Thymus (tissue), 11 donors: Measurements from ENCODE around the gene POMC. TPM values are rescaled to one million over a fixed set of nuclear protein-coding genes. Genes with fewer than 3 reads are reported as not detected.

ENCODE experiments used
- DNase-seq, 9 donors: peaks; one replicate each; pipeline ENCODE4 v3.0.0-alpha.2; 2013; ENCODE audit warnings: low spot score in 9 of 9, low read depth in 6 of 9, missing footprints in 1 of 9
- H3K27ac ChIP-seq, 2 donors: one replicate each; pipeline ENCODE4 v1.5.1; 2013; ENCODE audit warnings: control low read depth in 1 of 2, low read depth in 1 of 2, low read length in 1 of 2, mild to moderate bottlenecking in 1 of 2, moderate library complexity in 1 of 2
- H3K27me3 ChIP-seq, 2 donors: one replicate each; pipeline ENCODE4 v1.5.1; 2013; ENCODE audit warnings: low read length in 1 of 2; ENCODE audit not compliant: control insufficient read depth in 2 of 2, insufficient read depth in 1 of 2
- H3K36me3 ChIP-seq, 2 donors: one replicate each; pipeline ENCODE4 v1.5.1; 2013; ENCODE audit warnings: low read length in 1 of 2, mild to moderate bottlenecking in 1 of 2, moderate library complexity in 1 of 2; ENCODE audit not compliant: control insufficient read depth in 2 of 2, insufficient read depth in 2 of 2
- H3K4me1 ChIP-seq, 2 donors: one replicate each; pipeline ENCODE4 v1.5.1; 2013; ENCODE audit warnings: low read length in 2 of 2; ENCODE audit not compliant: control insufficient read depth in 2 of 2, insufficient read depth in 2 of 2
- H3K4me3 ChIP-seq, 2 donors: one replicate each; pipeline ENCODE4 v1.5.1; 2013; ENCODE audit warnings: low read length in 2 of 2, control low read depth in 1 of 2, mild to moderate bottlenecking in 1 of 2
- H3K9me3 ChIP-seq, 2 donors: one replicate each; pipeline ENCODE4 v1.5.1; 2013; ENCODE audit warnings: low read length in 1 of 2, mild to moderate bottlenecking in 1 of 2; ENCODE audit not compliant: control insufficient read depth in 2 of 2, insufficient read depth in 1 of 2
- WGBS: extraction: QIAGEN DNeasy Blood & Tissue Kit; methylation state at CpG from one replicate; pipeline ENCODE4 v1.1.7; 2013; 5-methylcytosine and 5-hydroxymethylcytosine counted together
- polyA plus RNA-seq: library from polyadenylated mRNA; stranded (reverse); fragments of 200-250 nt; gene quantifications from one replicate; pipeline ENCODE4 v1.2.3, GENCODE V29; 2013
- total RNA-seq: library from RNA; stranded (reverse); fragments of 120-200 nt; gene quantifications from one replicate; pipeline ENCODE4 v1.2.4, GENCODE V29; 2013
- donor health status: healthy.

The POMC gene
- total and polyA plus RNA-seq, 2 donors, result 11.7 to 20.3 TPM

- 89% methylated on average over 11 of the region's 11 CpGs for WGBS
- H3K27me3 ChIP-seq, result no peaks in the 10 kb centered on the region
- no peak overlapping the region for H3K4me3 ChIP-seq
- no peaks in the 10 kb centered on the region for H3K9me3 ChIP-seq
- DNase-seq, result no peak
- no peak overlapping the region for H3K27ac ChIP-seq
- H3K4me1 ChIP-seq, result peaks cover 0 to 3% of the 10 kb centered on the region in 2 donors
- no peaks in the 10 kb centered on the region for H3K36me3 ChIP-seq
Measured at GRCh38 chr2:25187729-25188350, 19.5 kb upstream of the POMC start.

- no peak overlapping the region for H3K27ac ChIP-seq
- WGBS, result 88% methylated on average over 5 of the region's 5 CpGs
- no peaks in the 10 kb centered on the region for H3K27me3 ChIP-seq
- no peaks in the 10 kb centered on the region for H3K9me3 ChIP-seq
- no peaks in the 10 kb centered on the region for H3K36me3 ChIP-seq
- DNase-seq, result no peak
- H3K4me1 ChIP-seq, result peaks cover 0 to 3% of the 10 kb centered on the region in 2 donors
- no peak overlapping the region for H3K4me3 ChIP-seq
Measured at GRCh38 chr2:25184254-25184653, 15.9 kb upstream of the POMC start.

- Histone ChIP-seq H3K4me3 (no peak overlapping the region), H3K9me3 (no peaks in the 10 kb centered on the region), H3K36me3 (no peaks in the 10 kb centered on the region), H3K27me3 (peaks cover 0 to 16% of the 10 kb centered on the region in 2 donors), H3K27ac (no peak overlapping the region), H3K4me1 (peaks cover 0 to under 1% of the 10 kb centered on the region in 2 donors)
- DNase-seq, result no peak
- WGBS, result 97% methylated on average over 10 of the region's 10 CpGs
Measured at GRCh38 chr2:25178976-25179375, 10.6 kb upstream of the POMC start.

- peaks cover 0 to 16% of the 10 kb centered on the region in 2 donors for H3K27me3 ChIP-seq
- 96% methylated on average over 8 of the region's 8 CpGs for WGBS
- no peak overlapping the region for H3K27ac ChIP-seq
- H3K9me3 ChIP-seq, result no peaks in the 10 kb centered on the region
- H3K36me3 ChIP-seq, result no peaks in the 10 kb centered on the region
- no peaks in the 10 kb centered on the region for H3K4me1 ChIP-seq
- no peak overlapping the region for H3K4me3 ChIP-seq
- DNase-seq, result no peak
Measured at GRCh38 chr2:25177211-25177611, 8.8 kb upstream of the POMC start.

GRCh38 chr2:25176541-25177181 lies 8.3 kb upstream of the POMC start:
- no peaks in the 10 kb centered on the region for H3K4me1 ChIP-seq
- no peak for DNase-seq
- no peak overlapping the region for H3K27ac ChIP-seq
- no peaks in the 10 kb centered on the region for H3K9me3 ChIP-seq
- peaks cover 0 to 20% of the 10 kb centered on the region in 2 donors for H3K27me3 ChIP-seq
- no peak overlapping the region for H3K4me3 ChIP-seq
- no peaks in the 10 kb centered on the region for H3K36me3 ChIP-seq
- 87% methylated on average over 5 of the region's 5 CpGs for WGBS

GRCh38 chr2:25176138-25176537 lies 7.8 kb upstream of the POMC start:
- Histone ChIP-seq H3K4me1 (no peaks in the 10 kb centered on the region), H3K27ac (no peak overlapping the region), H3K27me3 (peaks cover under 1 to 24% of the 10 kb centered on the region in 2 donors), H3K9me3 (no peaks in the 10 kb centered on the region), H3K4me3 (no peak overlapping the region), H3K36me3 (no peaks in the 10 kb centered on the region)
- DNase-seq, result no peak
- 79% methylated on average over 6 of the region's 6 CpGs for WGBS

GRCh38 chr2:25174192-25174861 lies 5.9 kb upstream of the POMC start:
- H3K9me3 ChIP-seq, result no peaks in the 10 kb centered on the region
- no peak for DNase-seq
- H3K4me1 ChIP-seq, result no peaks in the 10 kb centered on the region
- peaks cover 10 to 42% of the 10 kb centered on the region in 2 donors for H3K27me3 ChIP-seq
- H3K27ac ChIP-seq, result no peak overlapping the region
- WGBS, result 92% methylated on average over 6 of the region's 6 CpGs
- H3K36me3 ChIP-seq, result no peaks in the 10 kb centered on the region
- H3K4me3 ChIP-seq, result no peak overlapping the region

GRCh38 chr2:25173719-25174118 lies 5.3 kb upstream of the POMC start:
- Histone ChIP-seq H3K36me3 (no peaks in the 10 kb centered on the region), H3K9me3 (no peaks in the 10 kb centered on the region), H3K27ac (no peak overlapping the region), H3K4me3 (no peak overlapping the region), H3K27me3 (peaks cover 16 to 46% of the 10 kb centered on the region in 2 donors), H3K4me1 (peaks cover 0 to 3% of the 10 kb centered on the region in 2 donors)
- no peak for DNase-seq
- 84% methylated on average over 5 of the region's 5 CpGs for WGBS

GRCh38 chr2:25170888-25171287 lies 2.5 kb upstream of the POMC start:
- H3K4me3 ChIP-seq, result no peak overlapping the region
- no peak for DNase-seq
- H3K9me3 ChIP-seq, result no peaks in the 10 kb centered on the region
- H3K36me3 ChIP-seq, result no peaks in the 10 kb centered on the region
- WGBS, result 89% methylated on average over 7 of the region's 7 CpGs
- peaks cover 38 to 69% of the 10 kb centered on the region in 2 donors for H3K27me3 ChIP-seq
- H3K4me1 ChIP-seq, result peaks cover 0 to 19% of the 10 kb centered on the region in 2 donors
- no peak overlapping the region for H3K27ac ChIP-seq
